ENCODE results near the gene RXFP2. TPM values are rescaled to one million over a fixed set of nuclear protein-coding genes. Genes with fewer than 3 reads are reported as not detected.

Gene RXFP2
- total and polyA plus RNA-seq, 12 donors, result 0.01 TPM; not detected in 11

DNA sequence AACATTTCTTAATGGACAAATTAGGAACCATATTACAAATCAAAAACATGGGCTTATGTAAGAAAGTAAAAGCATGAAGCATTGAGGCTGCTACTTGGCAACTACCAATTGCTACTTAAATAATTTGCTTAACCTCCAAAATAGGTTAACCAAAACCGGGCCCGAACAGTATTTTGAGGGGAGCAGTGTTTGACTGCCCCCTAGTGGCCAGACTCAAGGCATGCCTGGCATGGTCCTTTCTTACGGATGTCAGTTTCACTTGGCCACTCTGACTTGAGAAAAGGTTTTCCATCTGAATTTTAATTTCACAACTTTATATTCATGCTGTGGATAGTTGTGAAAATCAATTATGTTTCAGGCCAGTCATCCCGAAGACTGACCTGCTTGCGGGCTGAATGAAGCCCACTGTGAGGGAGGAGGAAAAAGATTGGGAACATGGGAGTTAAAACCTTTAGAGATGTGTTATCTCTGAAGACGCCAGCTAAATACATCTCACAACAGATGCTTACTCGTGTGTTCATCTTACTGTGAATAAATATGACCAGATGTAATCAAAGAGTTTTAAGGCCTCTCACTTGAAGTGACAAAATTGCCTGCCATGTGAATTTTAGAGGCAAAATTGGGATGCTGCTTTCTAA, 2.9 kb downstream of the RXFP2 start:
- TF ChIP-seq CTCF (IDR thresholded peaks at IDR 0.05), result peak; percentile 95 to 99 (median 99)
- intact Hi-C loops (cut with DNase I), result loop anchor here in 9 of 10 donors (1.0 to 10.0 kb wide), 8 partner anchors 197 to 507 kb away; no protein-coding TSS in a partner anchor
- no peak overlapping the region for H3K4me3 ChIP-seq
- 6 to 12% methylated on average over 7 of the region's 7 CpGs for WGBS, 2 donors
- no peak overlapping the region for H3K27ac ChIP-seq
- H3K4me1 ChIP-seq, result peaks cover 0 to 6% (median 0%) of the 10 kb centered on the region in 9 donors
- H3K27me3 ChIP-seq, result peaks cover 0 to 24% (median 7%) of the 10 kb centered on the region in 7 donors
- H3K9me3 ChIP-seq, result no peaks in the 10 kb centered on the region
- peak; percentile 44 to 64 for DNase-seq
- peak in 7 of 8 donors; percentile 66 to 87 (median 74) for ATAC-seq
- no peaks in the 10 kb centered on the region for H3K36me3 ChIP-seq

- Histone ChIP-seq H3K36me3 (no peaks in the 10 kb centered on the region), H3K9me3 (no peaks in the 10 kb centered on the region), H3K27me3 (peaks cover 0 to 11% (median 6%) of the 10 kb centered on the region in 7 donors), H3K27ac (no peak overlapping the region), H3K4me1 (peaks cover 0 to 2% (median 0%) of the 10 kb centered on the region in 9 donors), H3K4me3 (no peak overlapping the region)
- no peak for TF ChIP-seq CTCF (IDR thresholded peaks at IDR 0.05)
- 83 to 87% methylated on average over 3 of the region's 3 CpGs for WGBS, 2 donors
- intact Hi-C loops (cut with DNase I), result loop anchor here in 5 of 10 donors (5.0 to 10.0 kb wide), 4 partner anchors 202 to 512 kb away; no protein-coding TSS in a partner anchor
- DNase-seq (no peak), ATAC-seq (no peak)
Observed at GRCh38 chr13:31747291-31747690, 8.0 kb downstream of the RXFP2 start.

GRCh38 chr13:31747966-31748365, 8.6 kb downstream of the RXFP2 start:
- no peaks in the 10 kb centered on the region for H3K9me3 ChIP-seq
- WGBS, 2 donors, result 83 to 86% methylated on average over 2 of the region's 2 CpGs
- DNase-seq (no peak), ATAC-seq (no peak)
- peaks cover 0 to 18% (median 6%) of the 10 kb centered on the region in 7 donors for H3K27me3 ChIP-seq
- TF ChIP-seq CTCF (IDR thresholded peaks at IDR 0.05), result no peak
- H3K4me1 ChIP-seq, result no peaks in the 10 kb centered on the region
- no peaks in the 10 kb centered on the region for H3K36me3 ChIP-seq
- intact Hi-C loops (cut with DNase I), result loop anchor here in 5 of 10 donors (5.0 to 10.0 kb wide), 4 partner anchors 203 to 513 kb away; no protein-coding TSS in a partner anchor
- no peak overlapping the region for H3K27ac ChIP-seq
- H3K4me3 ChIP-seq, result no peak overlapping the region

- Histone ChIP-seq H3K27ac (no peak overlapping the region), H3K4me1 (no peaks in the 10 kb centered on the region), H3K4me3 (no peak overlapping the region), H3K36me3 (no peaks in the 10 kb centered on the region), H3K9me3 (no peaks in the 10 kb centered on the region), H3K27me3 (peaks cover 0 to 30% (median 8%) of the 10 kb centered on the region in 7 donors)
- DNase-seq (no peak), ATAC-seq (peak in 1 of 8 donors; percentile 55)
- TF ChIP-seq CTCF (IDR thresholded peaks at IDR 0.05), result no peak
- 59 to 62% methylated on average over 4 of the region's 4 CpGs for WGBS, 2 donors
- intact Hi-C loops (cut with DNase I), result loop anchor here in 5 of 10 donors (5.0 to 10.0 kb wide), 4 partner anchors 205 to 515 kb away; no protein-coding TSS in a partner anchor
Observed at GRCh38 chr13:31749929-31750328, 10.6 kb downstream of the RXFP2 start.

Data from heart right ventricle (tissue), 16 donors.